Measurements from ENCODE around the gene ABCA4. TPM values are rescaled to one million over a fixed set of nuclear protein-coding genes. Genes with fewer than 3 reads are reported as not detected.

Gene ABCA4
- total and polyA plus RNA-seq, 7 experiments from 2014 or later = not detected

DNA sequence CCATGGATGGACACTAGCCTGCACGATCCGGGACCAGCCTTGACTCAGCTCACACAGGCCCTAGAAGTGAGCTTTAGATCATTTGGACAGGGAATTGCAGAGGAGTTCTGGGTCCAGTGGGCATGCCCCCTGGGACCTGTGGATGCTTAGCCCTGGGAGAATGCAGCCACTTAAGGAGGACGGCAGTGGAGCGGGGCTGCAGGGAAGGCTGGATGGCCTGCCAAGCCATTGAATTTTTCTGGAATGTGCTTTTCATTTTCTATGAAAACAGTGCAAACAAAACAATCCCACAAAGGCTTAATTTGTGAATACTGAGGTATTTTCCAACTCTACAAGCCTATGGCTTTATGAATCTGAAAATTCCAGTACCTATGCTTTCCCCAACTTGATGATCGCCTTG lies 131.3 kb downstream of the ABCA4 start:
- H3K36me3 ChIP-seq (ENCODE audit: control insufficient read depth in 2 of 3, insufficient read depth in 3 of 3, low read length in 3 of 3) = no peaks in the 10 kb centered on the region
- H3K4me1 Mint-ChIP-seq = peaks cover 0 to 5% (median 0%) of the 10 kb centered on the region in 7 donors
- H3K27ac Mint-ChIP-seq = no peak overlapping the region
- H3K27ac ChIP-seq (ENCODE audit: low read depth, low read length) = no peak overlapping the region
- no peak for ATAC-seq
- no peaks in the 10 kb centered on the region for H3K36me3 Mint-ChIP-seq
- no peaks in the 10 kb centered on the region for H3K4me1 ChIP-seq (ENCODE audit: control insufficient read depth in 2 of 2, insufficient read depth in 2 of 2, low read length in 2 of 2)
- no peak overlapping the region for H3K4me3 Mint-ChIP-seq
- H3K9me3 ChIP-seq (ENCODE audit: control insufficient read depth in 2 of 3, low read length in 3 of 3) = no peaks in the 10 kb centered on the region
- no peak for DNase-seq
- no peaks in the 10 kb centered on the region for H3K27me3 ChIP-seq (ENCODE audit: control insufficient read depth in 2 of 2, insufficient read depth in 2 of 2, low read length in 2 of 2)
- ChIA-PET CTCF (no interaction called here), POLR2A (no interaction called here)
- peaks cover 15 to 34% (median 30%) of the 10 kb centered on the region in 5 donors for H3K27me3 Mint-ChIP-seq
- no peak overlapping the region for H3K4me3 ChIP-seq (ENCODE audit: low read length)
- H3K9me3 Mint-ChIP-seq = no peaks in the 10 kb centered on the region
- intact Hi-C loops (cut with micrococcal nuclease) = no loop called here

DNA sequence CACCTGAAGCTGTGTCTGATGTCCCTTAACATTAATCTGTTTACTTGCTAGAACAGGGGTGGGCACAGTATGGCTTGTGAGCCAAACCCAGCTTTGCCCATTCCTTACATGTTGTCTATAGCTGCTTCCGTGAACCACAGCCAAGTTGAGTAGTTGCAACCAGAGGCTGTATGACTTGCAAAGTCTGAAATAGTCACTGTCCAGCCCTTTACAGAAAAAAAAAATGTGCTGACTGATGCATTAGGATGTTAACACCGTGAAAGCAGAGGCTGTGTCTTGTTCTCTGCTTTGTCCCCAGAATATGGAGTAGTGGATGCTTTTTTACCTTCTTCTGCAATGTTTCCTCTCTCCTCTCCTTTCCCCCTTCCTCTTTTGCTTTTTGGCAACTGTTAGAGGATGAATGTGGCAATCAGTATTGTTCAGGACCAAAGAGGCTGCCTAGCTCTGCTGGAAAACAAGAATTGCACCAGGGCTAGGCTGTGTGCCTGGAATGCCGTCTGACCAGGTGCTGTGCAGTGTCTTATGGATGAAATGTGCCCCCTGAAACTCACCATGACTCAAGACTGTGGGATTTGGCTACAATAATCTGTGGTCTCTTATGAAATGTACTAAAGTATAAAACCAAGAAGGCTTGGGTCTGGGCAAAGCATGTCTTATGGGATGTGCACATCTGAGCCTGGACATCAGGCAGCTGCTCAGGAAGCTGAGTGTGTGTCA lies 132.2 kb downstream of the ABCA4 start:
- H3K27me3 ChIP-seq (ENCODE audit: control insufficient read depth in 2 of 2, insufficient read depth in 2 of 2, low read length in 2 of 2) = no peaks in the 10 kb centered on the region
- no peaks in the 10 kb centered on the region for H3K4me1 ChIP-seq (ENCODE audit: control insufficient read depth in 2 of 2, insufficient read depth in 2 of 2, low read length in 2 of 2)
- no peak overlapping the region for H3K4me3 Mint-ChIP-seq
- peaks cover 0 to 5% (median 0%) of the 10 kb centered on the region in 7 donors for H3K4me1 Mint-ChIP-seq
- POLR2A ChIA-PET = no interaction called here
- DNase-seq (no peak), ATAC-seq (peak; percentile 40)
- H3K27me3 Mint-ChIP-seq = peaks cover 15 to 36% (median 33%) of the 10 kb centered on the region in 5 donors
- H3K36me3 ChIP-seq (ENCODE audit: control insufficient read depth in 2 of 3, insufficient read depth in 3 of 3, low read length in 3 of 3) = no peaks in the 10 kb centered on the region
- CTCF ChIA-PET = no interaction called here
- intact Hi-C loops (cut with micrococcal nuclease) = no loop called here
- no peak overlapping the region for H3K27ac Mint-ChIP-seq
- H3K36me3 Mint-ChIP-seq = no peaks in the 10 kb centered on the region
- no peaks in the 10 kb centered on the region for H3K9me3 ChIP-seq (ENCODE audit: control insufficient read depth in 2 of 3, low read length in 3 of 3)
- H3K27ac ChIP-seq (ENCODE audit: low read depth, low read length) = no peak overlapping the region
- no peaks in the 10 kb centered on the region for H3K9me3 Mint-ChIP-seq
- no peak overlapping the region for H3K4me3 ChIP-seq (ENCODE audit: low read length)

DNA sequence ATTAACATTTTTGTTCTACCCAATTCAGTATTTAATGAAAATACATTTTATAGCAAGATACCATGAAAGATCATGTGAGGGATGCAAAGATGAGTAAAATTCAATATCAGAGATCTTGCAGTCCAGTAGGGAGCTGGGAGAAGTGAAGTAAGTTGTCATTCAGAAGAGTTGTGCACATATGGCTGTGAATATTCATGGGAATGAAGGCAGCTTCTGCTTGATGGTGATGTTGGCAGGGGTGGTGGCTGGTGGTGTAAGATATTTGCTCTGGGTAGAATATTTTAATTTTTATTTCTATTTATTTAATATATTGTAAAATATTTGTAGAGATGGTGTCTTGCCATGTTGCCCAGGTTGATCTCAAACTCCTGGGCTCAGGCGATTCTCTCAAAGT lies 139.7 kb downstream of the ABCA4 start:
- H3K9me3 Mint-ChIP-seq = no peaks in the 10 kb centered on the region
- ATAC-seq = no peak
- no peaks in the 10 kb centered on the region for H3K36me3 ChIP-seq (ENCODE audit: control insufficient read depth in 2 of 3, insufficient read depth in 3 of 3, low read length in 3 of 3)
- POLR2A ChIA-PET = no interaction called here
- H3K4me1 ChIP-seq (ENCODE audit: control insufficient read depth in 2 of 2, insufficient read depth in 2 of 2, low read length in 2 of 2) = no peaks in the 10 kb centered on the region
- no peaks in the 10 kb centered on the region for H3K36me3 Mint-ChIP-seq
- H3K27ac ChIP-seq (ENCODE audit: low read depth, low read length) = no peak overlapping the region
- H3K4me1 Mint-ChIP-seq = peaks cover 0 to 2% (median 0%) of the 10 kb centered on the region in 7 donors
- no peak for DNase-seq
- H3K9me3 ChIP-seq (ENCODE audit: control insufficient read depth in 2 of 3, low read length in 3 of 3) = no peaks in the 10 kb centered on the region
- H3K27ac Mint-ChIP-seq = no peak overlapping the region
- no peak overlapping the region for H3K4me3 Mint-ChIP-seq
- intact Hi-C loops (cut with micrococcal nuclease) = no loop called here
- no peaks in the 10 kb centered on the region for H3K27me3 ChIP-seq (ENCODE audit: control insufficient read depth in 2 of 2, insufficient read depth in 2 of 2, low read length in 2 of 2)
- no peak overlapping the region for H3K4me3 ChIP-seq (ENCODE audit: low read length)
- CTCF ChIA-PET = no interaction called here
- peaks cover 0 to 19% (median 9%) of the 10 kb centered on the region in 5 donors for H3K27me3 Mint-ChIP-seq

DNA sequence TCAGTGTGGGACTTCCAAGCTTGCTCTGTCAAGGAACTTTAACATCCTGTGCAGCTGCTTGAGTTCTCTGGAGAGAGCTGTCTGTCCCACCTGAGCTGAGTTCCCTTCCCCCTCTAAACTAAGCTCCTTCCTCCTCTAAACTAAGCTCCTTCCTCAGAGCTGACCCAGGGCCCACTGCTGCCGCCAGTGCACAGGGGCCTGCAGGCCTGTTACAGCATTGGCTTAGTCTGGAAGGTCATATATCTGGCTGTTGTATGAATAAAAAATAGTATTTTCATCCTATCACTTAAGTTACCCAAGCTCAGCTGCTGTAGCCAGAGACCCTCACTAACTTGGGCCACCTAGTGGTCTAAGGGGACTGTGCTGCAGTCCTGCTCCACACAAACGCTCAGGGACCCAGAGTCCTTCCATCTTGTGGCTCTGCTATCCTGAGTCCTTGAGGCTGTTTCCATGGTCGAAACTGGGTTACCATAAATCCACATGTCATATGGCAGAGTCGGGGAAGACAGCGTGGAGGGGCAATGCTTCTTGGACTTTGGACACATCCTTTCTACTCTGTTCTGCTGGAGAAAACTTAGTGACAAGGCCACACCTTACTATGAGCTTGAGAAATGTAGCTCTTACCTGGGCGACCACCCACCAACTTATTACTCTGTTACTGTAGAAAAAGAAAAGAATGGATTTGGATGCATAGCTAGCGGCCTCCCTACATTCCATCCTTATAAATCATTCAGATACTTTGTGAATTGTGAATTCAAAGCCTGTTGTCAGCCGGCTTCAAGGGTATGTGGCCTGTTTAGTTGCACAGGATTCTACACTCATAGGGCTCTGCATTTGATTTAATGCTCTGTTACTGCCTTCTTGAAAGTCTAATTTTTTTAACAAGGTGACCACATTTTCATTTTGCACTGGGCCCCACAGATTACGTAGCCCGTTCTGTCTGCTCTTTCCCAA lies 140.4 kb downstream of the ABCA4 start:
- ChIA-PET POLR2A (no interaction called here), CTCF (no interaction called here)
- peaks cover 0 to 19% (median 8%) of the 10 kb centered on the region in 5 donors for H3K27me3 Mint-ChIP-seq
- H3K4me3 Mint-ChIP-seq = no peak overlapping the region
- peaks cover 0 to 2% (median 0%) of the 10 kb centered on the region in 7 donors for H3K4me1 Mint-ChIP-seq
- Histone ChIP-seq H3K27me3 (ENCODE audit: control insufficient read depth in 2 of 2, insufficient read depth in 2 of 2, low read length in 2 of 2) (no peaks in the 10 kb centered on the region), H3K4me3 (ENCODE audit: low read length) (no peak overlapping the region), H3K36me3 (ENCODE audit: control insufficient read depth in 2 of 3, insufficient read depth in 3 of 3, low read length in 3 of 3) (no peaks in the 10 kb centered on the region), H3K27ac (ENCODE audit: low read depth, low read length) (no peak overlapping the region), H3K9me3 (ENCODE audit: control insufficient read depth in 2 of 3, low read length in 3 of 3) (no peaks in the 10 kb centered on the region), H3K4me1 (ENCODE audit: control insufficient read depth in 2 of 2, insufficient read depth in 2 of 2, low read length in 2 of 2) (no peaks in the 10 kb centered on the region)
- DNase-seq (no peak), ATAC-seq (no peak)
- intact Hi-C loops (cut with micrococcal nuclease) = no loop called here
- H3K27ac Mint-ChIP-seq = no peak overlapping the region
- no peaks in the 10 kb centered on the region for H3K9me3 Mint-ChIP-seq
- no peaks in the 10 kb centered on the region for H3K36me3 Mint-ChIP-seq

DNA sequence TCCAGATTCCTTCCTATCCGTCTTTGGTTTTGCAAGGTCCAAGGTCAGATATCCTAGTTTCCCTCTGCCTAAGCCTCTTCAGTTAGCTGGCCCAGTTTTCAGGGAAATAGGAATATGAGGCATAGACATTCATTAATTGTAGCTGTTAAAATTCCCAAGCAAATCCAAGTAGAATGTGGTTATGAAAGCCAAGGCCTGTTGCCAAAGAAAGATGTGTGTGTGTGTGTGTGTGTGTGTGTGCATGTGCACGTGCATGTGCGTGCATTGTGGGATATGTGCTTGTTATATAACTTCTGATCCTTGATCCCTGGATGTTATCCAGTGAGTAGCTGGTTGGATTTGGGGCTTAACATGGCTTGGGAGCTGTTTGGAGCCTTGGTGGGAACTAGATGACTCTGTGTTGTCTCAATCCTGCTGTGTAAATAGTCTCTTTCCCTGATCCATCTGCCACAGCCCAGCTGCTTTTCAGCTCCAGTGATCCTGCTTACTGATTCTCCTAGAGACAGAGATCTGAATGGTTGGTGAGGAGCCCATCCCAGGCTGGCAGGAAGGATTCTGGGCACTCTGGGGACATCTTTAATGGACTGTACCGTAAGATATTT lies 141.1 kb downstream of the ABCA4 start:
- POLR2A ChIA-PET = no interaction called here
- Histone ChIP-seq H3K27ac (ENCODE audit: low read depth, low read length) (no peak overlapping the region), H3K9me3 (ENCODE audit: control insufficient read depth in 2 of 3, low read length in 3 of 3) (no peaks in the 10 kb centered on the region), H3K27me3 (ENCODE audit: control insufficient read depth in 2 of 2, insufficient read depth in 2 of 2, low read length in 2 of 2) (no peaks in the 10 kb centered on the region), H3K36me3 (ENCODE audit: control insufficient read depth in 2 of 3, insufficient read depth in 3 of 3, low read length in 3 of 3) (no peaks in the 10 kb centered on the region), H3K4me3 (ENCODE audit: low read length) (no peak overlapping the region), H3K4me1 (ENCODE audit: control insufficient read depth in 2 of 2, insufficient read depth in 2 of 2, low read length in 2 of 2) (no peaks in the 10 kb centered on the region)
- H3K27ac Mint-ChIP-seq = no peak overlapping the region
- H3K36me3 Mint-ChIP-seq = no peaks in the 10 kb centered on the region
- CTCF ChIA-PET = no interaction called here
- peaks cover 0 to 2% (median 0%) of the 10 kb centered on the region in 7 donors for H3K4me1 Mint-ChIP-seq
- H3K4me3 Mint-ChIP-seq = no peak overlapping the region
- H3K9me3 Mint-ChIP-seq = no peaks in the 10 kb centered on the region
- DNase-seq (no peak), ATAC-seq (no peak)
- H3K27me3 Mint-ChIP-seq = peaks cover 0 to 19% (median 6%) of the 10 kb centered on the region in 5 donors
- intact Hi-C loops (cut with micrococcal nuclease) = no loop called here

DNA sequence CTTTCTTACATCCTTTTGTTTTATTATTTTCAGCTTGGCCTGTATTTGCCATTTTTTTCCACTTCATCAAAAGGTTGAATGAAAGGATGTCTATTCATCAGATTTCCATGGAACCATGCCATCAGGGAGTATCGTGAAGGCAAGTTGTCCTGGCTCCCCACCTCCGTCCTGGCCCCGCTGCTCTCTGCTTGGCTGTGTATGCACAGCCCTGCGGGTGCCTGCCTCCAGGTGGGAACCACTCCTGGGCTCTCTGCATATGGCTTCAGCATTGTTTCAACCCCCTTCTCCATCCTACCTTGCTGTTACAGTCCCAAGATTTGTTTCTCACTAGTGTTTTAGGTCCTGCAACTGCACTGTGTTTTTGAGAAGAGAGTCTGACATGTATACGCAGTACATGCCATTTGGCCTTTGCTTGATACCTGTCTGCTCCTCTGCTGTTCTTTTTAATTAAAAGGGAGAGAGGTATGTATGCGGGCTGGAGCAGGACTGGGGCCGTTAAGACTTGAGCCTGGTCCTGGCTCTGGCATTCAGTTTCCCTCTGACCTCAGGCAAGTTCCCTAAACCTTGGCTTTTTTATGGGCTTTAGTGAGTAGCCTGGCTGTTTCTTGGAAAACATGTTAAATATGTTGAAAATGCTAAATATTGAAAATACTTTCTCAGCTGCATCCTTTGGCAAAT lies 141.8 kb downstream of the ABCA4 start:
- ATAC-seq (no peak), DNase-seq (no peak)
- intact Hi-C loops (cut with micrococcal nuclease) = no loop called here
- no peaks in the 10 kb centered on the region for H3K36me3 ChIP-seq (ENCODE audit: control insufficient read depth in 2 of 3, insufficient read depth in 3 of 3, low read length in 3 of 3)
- POLR2A ChIA-PET = no interaction called here
- Mint-ChIP-seq H3K4me3 (no peak overlapping the region), H3K27ac (no peak overlapping the region), H3K36me3 (no peaks in the 10 kb centered on the region), H3K27me3 (peaks cover 0 to 15% (median 4%) of the 10 kb centered on the region in 5 donors), H3K9me3 (no peaks in the 10 kb centered on the region), H3K4me1 (peaks cover 0 to 2% (median 0%) of the 10 kb centered on the region in 7 donors)
- no peak overlapping the region for H3K27ac ChIP-seq (ENCODE audit: low read depth, low read length)
- no peak overlapping the region for H3K4me3 ChIP-seq (ENCODE audit: low read length)
- no peaks in the 10 kb centered on the region for H3K4me1 ChIP-seq (ENCODE audit: control insufficient read depth in 2 of 2, insufficient read depth in 2 of 2, low read length in 2 of 2)
- H3K9me3 ChIP-seq (ENCODE audit: control insufficient read depth in 2 of 3, low read length in 3 of 3) = no peaks in the 10 kb centered on the region
- no peaks in the 10 kb centered on the region for H3K27me3 ChIP-seq (ENCODE audit: control insufficient read depth in 2 of 2, insufficient read depth in 2 of 2, low read length in 2 of 2)
- CTCF ChIA-PET = no interaction called here

Data from naive thymus-derived CD4-positive, alpha-beta T cell (primary cell).